ENCODE measurements around the gene BARX1.

DNA sequence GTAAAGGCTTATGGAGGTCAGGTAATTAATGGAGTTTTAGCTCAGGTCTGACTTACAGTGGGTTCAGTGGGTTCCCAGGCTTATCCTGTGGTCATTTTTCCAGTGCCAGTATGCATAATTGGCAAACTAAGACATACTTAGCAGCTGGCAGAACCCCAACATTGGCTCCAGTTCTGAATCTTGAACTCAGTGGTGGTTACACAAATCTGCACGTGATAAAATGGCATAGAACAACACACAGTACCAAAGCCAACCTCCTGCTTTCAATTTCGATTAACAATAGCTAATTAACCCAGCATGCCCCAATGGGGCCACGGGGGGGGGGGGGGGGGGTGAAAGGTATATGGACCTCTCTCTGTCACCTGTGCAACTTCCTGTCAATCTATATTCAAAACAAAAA, 19.0 kb upstream of the BARX1 start:
- TF ChIP-seq POLR2AphosphoS5 (IDR thresholded peaks at IDR 0.05), result no peak
- TF ChIP-seq, protein P1, sequence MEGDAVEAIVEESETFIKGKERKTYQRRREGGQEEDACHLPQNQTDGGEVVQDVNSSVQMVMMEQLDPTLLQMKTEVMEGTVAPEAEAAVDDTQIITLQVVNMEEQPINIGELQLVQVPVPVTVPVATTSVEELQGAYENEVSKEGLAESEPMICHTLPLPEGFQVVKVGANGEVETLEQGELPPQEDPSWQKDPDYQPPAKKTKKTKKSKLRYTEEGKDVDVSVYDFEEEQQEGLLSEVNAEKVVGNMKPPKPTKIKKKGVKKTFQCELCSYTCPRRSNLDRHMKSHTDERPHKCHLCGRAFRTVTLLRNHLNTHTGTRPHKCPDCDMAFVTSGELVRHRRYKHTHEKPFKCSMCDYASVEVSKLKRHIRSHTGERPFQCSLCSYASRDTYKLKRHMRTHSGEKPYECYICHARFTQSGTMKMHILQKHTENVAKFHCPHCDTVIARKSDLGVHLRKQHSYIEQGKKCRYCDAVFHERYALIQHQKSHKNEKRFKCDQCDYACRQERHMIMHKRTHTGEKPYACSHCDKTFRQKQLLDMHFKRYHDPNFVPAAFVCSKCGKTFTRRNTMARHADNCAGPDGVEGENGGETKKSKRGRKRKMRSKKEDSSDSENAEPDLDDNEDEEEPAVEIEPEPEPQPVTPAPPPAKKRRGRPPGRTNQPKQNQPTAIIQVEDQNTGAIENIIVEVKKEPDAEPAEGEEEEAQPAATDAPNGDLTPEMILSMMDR (IDR thresholded peaks at IDR 0.05), result no peak
